GM21526 (cell line): Measurements from ENCODE around the gene HOXD3.

Experiments used
- ATAC-seq: cut with Tn5 transposase; IDR thresholded peaks from one replicate; pipeline ENCODE4 v1.9.1; 2021; ENCODE audit warnings: moderate library complexity; ENCODE audit not compliant: unreplicated experiment, low FRiP score

Gene HOXD3

DNA sequence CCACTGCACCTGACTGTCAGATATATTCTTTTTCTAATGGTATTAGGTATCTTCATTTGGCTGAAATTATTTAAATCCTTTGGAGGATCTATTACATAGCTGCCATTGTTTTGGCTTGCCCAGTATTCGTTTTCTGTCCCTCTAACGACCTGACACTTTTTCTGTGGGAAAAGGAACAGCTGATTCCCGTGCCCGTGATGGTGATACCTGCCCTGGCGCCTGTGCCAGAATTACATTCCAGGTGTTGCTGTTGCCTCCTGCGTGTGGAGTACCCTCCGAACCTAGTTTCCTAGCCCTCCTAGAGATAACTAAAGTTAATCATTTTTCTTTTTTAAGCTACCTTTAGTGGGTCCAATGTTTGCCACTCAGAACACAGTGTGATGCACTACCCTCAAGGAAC is 45.4 kb downstream of the HOXD3 start:
- no peak for ATAC-seq

DNA sequence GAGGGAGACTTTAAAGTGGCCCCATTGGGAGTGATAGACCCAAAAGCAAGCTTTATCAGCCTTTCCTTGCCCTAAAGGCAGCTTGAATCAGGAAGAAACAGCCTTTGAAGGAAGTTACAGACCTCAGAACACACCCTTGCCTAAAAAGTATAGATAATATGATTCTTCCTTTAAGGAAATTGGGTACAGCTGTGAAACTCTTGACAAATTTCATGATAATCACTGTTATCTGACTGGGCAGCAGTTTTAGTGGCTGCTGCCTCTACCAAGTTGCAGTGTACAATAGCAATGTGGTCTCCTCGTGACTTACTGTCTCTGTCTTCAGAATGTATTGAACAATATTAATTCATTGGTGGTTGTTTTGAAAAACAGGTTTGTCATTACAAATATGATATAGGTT is 48.0 kb downstream of the HOXD3 start:
- ATAC-seq, result no peak

GRCh38 chr2:176206136-176206535 is 49.0 kb downstream of the HOXD3 start:
- ATAC-seq, result no peak

GRCh38 chr2:176206682-176207081 is 49.6 kb downstream of the HOXD3 start:
- no peak for ATAC-seq

DNA sequence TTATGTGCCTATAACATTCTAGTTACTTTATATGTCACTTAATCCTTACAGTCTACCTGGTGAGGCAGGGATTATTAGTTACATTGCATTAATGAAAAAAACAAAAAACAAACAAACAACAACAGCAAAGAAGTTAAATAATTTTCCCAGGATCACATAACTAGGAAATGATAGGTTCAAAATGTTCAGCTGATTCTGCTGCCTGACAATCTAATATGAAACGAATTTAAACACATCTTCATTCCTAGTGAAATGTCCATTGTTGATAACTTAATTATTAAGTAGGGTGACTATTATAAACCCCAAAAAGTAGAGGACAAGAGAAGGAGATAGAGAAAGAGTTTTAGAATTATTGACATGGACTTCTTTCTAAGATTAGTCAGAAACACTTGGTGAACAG is 54.0 kb downstream of the HOXD3 start:
- no peak for ATAC-seq

GRCh38 chr2:176212276-176212675 is 55.2 kb downstream of the HOXD3 start:
- no peak for ATAC-seq

- no peak for ATAC-seq
These were observed 56.3 kb downstream of the HOXD3 start for GRCh38 chr2:176213406-176213805.
